ENCODE measurements around the gene CAND2. TPM values are rescaled to one million over a fixed set of nuclear protein-coding genes. Genes with fewer than 3 reads are reported as not detected.

The CAND2 gene
- total RNA-seq (12.1 and 16.7 TPM in 2 replicates), polyA plus RNA-seq (1.6 and 2.5 TPM in 2 replicates), polyA minus RNA-seq (ENCODE audit: low replicate concordance) (10.4 and 19.5 TPM in 2 replicates)
- 2.5 and 3.6 TPM in 2 replicates for polyA plus RNA-seq (2012)

DNA sequence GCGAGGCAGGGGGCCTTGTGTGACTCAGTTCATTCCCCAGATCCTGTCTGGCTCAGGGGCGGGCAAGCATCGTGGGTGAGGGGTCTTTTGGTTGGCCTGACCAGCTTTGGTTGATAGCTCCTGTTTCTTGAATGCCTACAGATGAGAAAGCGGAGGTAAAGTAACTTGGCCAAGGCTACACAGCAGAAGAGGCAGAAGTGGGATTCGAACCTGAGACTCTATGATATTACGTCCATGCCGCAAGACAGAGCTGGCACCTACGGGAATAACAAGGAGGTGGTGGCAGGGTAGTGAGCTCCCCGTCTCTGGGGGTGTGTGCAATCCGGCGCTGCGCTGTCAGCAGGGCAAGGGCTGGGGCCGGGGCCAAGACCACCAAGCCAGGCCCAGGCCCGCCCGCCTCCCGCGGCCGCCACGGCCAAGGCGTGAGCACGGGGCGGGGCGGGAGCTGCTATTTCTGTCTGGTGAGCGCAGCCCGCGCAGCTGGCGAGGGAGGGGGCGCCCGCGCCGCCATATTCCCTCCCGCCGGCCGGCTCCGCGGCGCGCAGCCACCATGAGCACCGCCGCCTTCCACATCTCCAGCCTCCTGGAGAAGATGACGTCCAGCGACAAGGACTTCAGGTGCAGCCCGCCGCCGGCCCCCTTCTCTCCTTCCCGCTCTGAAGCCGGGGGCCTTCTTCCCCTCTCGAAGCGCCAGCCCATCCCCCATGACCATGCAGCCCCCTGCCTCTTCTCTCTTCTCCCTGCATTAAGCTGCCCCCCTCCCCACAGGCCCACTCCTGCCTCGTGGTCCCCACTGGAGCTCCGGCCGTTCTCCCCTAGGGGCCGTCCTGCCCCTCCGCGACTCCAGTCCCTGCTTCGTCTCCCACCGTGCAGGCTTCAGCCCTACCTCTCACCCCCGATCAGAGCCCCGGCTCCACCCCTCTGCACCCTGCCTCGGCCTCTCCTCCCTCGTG is at the start of gene CAND2:
TSS of gene CAND2 (plus strand) at position 510 of the 953 bp plus-strand sequence. CDS start at position 551, 41 bp downstream.
- H3K4me2 ChIP-seq (ENCODE audit: extremely low read depth, insufficient read depth, low read length) = peak within 1 kb of the TSS; percentile 39
- peak within 1 kb of the TSS; percentile 79 for H2AFZ ChIP-seq (ENCODE audit: low read length)
- H3K27ac ChIP-seq (ENCODE audit: insufficient read depth, low read length) = no peak within 1 kb of the TSS
- DNase-seq (ENCODE audit: low read depth in 2 of 2) = peak; percentile 51 to 52
- no peaks in the 10 kb centered on the region for H4K20me1 ChIP-seq (ENCODE audit: control insufficient read depth, extremely low read depth, insufficient read depth, low read length)
- no peaks in the 10 kb centered on the region for H3K27me3 ChIP-seq (ENCODE audit: control insufficient read depth, insufficient read depth, low read length)
- H3K9ac ChIP-seq (ENCODE audit: insufficient read depth, low read length) = peak within 1 kb of the TSS; percentile 44
- no peaks in the 10 kb centered on the region for H3K4me1 ChIP-seq (ENCODE audit: control insufficient read depth, extremely low read depth, insufficient read depth, low read length)
- H3K9me3 ChIP-seq (ENCODE audit: control insufficient read depth, insufficient read depth, low read depth, low read length) = no peaks in the 10 kb centered on the region
- no peaks in the 10 kb centered on the region for H3K36me3 ChIP-seq (ENCODE audit: control insufficient read depth, insufficient read depth, low read length)
- no peak for TF ChIP-seq EZH2 (IDR thresholded peaks at IDR 0.05; ENCODE audit: low read length, missing control alignments)
- TF ChIP-seq, protein P1, sequence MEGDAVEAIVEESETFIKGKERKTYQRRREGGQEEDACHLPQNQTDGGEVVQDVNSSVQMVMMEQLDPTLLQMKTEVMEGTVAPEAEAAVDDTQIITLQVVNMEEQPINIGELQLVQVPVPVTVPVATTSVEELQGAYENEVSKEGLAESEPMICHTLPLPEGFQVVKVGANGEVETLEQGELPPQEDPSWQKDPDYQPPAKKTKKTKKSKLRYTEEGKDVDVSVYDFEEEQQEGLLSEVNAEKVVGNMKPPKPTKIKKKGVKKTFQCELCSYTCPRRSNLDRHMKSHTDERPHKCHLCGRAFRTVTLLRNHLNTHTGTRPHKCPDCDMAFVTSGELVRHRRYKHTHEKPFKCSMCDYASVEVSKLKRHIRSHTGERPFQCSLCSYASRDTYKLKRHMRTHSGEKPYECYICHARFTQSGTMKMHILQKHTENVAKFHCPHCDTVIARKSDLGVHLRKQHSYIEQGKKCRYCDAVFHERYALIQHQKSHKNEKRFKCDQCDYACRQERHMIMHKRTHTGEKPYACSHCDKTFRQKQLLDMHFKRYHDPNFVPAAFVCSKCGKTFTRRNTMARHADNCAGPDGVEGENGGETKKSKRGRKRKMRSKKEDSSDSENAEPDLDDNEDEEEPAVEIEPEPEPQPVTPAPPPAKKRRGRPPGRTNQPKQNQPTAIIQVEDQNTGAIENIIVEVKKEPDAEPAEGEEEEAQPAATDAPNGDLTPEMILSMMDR (conservative IDR thresholded peaks at IDR 0.05 in 1 of 2, IDR thresholded peaks at IDR 0.05 in 1 of 2; ENCODE audit: low read depth in 1 of 2, low read length in 2 of 2) = no peak
- H3K79me2 ChIP-seq (ENCODE audit: control insufficient read depth, insufficient read depth, low read length) = no peaks in the 10 kb centered on the region
- peak within 1 kb of the TSS; percentile 26 to 78 (median 51) for H3K4me3 ChIP-seq (replicated peaks in 1 of 4; ENCODE audit: control extremely low read depth in 1 of 4, insufficient read depth in 1 of 4, low read depth in 3 of 4, low read length in 4 of 4)

DNA sequence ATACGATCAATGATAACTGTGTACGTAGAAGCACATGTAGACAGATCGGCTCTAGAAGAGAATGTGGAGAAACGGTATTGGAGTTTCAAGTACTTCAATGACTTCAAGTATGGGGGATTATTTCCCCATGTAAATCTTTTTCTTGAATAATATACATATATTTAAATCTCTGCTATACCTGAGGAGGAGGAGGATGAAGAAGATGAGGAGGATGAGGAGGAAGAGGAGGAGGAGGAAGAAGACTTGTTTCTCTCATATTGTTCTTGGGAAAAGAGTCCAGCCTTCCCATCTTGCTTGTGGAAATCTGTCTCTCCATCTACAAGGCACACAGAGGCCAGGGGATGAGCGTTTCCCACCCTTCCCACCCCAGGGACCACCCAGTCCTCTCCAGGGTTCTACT is 48.0 kb upstream of the CAND2 start:
- Histone ChIP-seq H3K9ac (ENCODE audit: insufficient read depth, low read length) (no peak overlapping the region), H3K4me3 (replicated peaks in 1 of 4; ENCODE audit: control extremely low read depth in 1 of 4, insufficient read depth in 1 of 4, low read depth in 3 of 4, low read length in 4 of 4) (no peak overlapping the region), H3K27ac (ENCODE audit: insufficient read depth, low read length) (no peak overlapping the region), H3K36me3 (ENCODE audit: control insufficient read depth, insufficient read depth, low read length) (no peaks in the 10 kb centered on the region), H3K79me2 (ENCODE audit: control insufficient read depth, insufficient read depth, low read length) (no peaks in the 10 kb centered on the region), H3K9me3 (ENCODE audit: control insufficient read depth, insufficient read depth, low read depth, low read length) (no peaks in the 10 kb centered on the region), H3K4me2 (ENCODE audit: extremely low read depth, insufficient read depth, low read length) (no peak overlapping the region), H2AFZ (ENCODE audit: low read length) (no peak overlapping the region), H4K20me1 (ENCODE audit: control insufficient read depth, extremely low read depth, insufficient read depth, low read length) (no peaks in the 10 kb centered on the region), H3K27me3 (ENCODE audit: control insufficient read depth, insufficient read depth, low read length) (peaks cover 6% of the 10 kb centered on the region), H3K4me1 (ENCODE audit: control insufficient read depth, extremely low read depth, insufficient read depth, low read length) (peaks cover 12% of the 10 kb centered on the region)
- no peak for TF ChIP-seq EZH2 (IDR thresholded peaks at IDR 0.05; ENCODE audit: low read length, missing control alignments)
- TF ChIP-seq, protein P1 (conservative IDR thresholded peaks at IDR 0.05 in 1 of 2, IDR thresholded peaks at IDR 0.05 in 1 of 2; ENCODE audit: low read depth in 1 of 2, low read length in 2 of 2) = no peak
- DNase-seq (ENCODE audit: low read depth in 2 of 2) = no peak

DNA sequence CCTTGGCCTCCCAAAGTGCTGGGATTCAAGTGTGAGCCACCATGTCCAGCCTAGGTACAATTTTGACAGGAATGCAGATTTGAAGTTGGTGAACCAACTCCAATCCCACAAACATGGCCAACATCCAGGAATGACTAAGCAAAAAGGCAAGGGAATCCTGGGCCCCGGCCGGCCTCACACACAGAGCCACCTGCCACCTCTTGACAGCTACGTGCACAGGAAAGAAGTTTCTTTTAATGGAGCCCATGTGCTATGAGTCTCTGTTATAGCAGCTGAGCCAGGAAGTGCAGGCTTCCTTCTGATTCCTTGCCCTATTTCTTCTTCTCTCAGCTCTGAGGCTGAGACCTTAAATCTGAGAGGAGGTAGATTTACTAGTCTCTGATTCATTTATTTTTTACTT is 46.3 kb upstream of the CAND2 start:
- Histone ChIP-seq H3K36me3 (ENCODE audit: control insufficient read depth, insufficient read depth, low read length) (no peaks in the 10 kb centered on the region), H3K9ac (ENCODE audit: insufficient read depth, low read length) (no peak overlapping the region), H3K4me1 (ENCODE audit: control insufficient read depth, extremely low read depth, insufficient read depth, low read length) (peaks cover 12% of the 10 kb centered on the region), H3K27me3 (ENCODE audit: control insufficient read depth, insufficient read depth, low read length) (peaks cover 6% of the 10 kb centered on the region), H3K27ac (ENCODE audit: insufficient read depth, low read length) (peak overlapping the region; percentile 72), H3K79me2 (ENCODE audit: control insufficient read depth, insufficient read depth, low read length) (no peaks in the 10 kb centered on the region), H2AFZ (ENCODE audit: low read length) (no peak overlapping the region), H3K4me3 (replicated peaks in 1 of 4; ENCODE audit: control extremely low read depth in 1 of 4, insufficient read depth in 1 of 4, low read depth in 3 of 4, low read length in 4 of 4) (no peak overlapping the region), H3K9me3 (ENCODE audit: control insufficient read depth, insufficient read depth, low read depth, low read length) (no peaks in the 10 kb centered on the region), H3K4me2 (ENCODE audit: extremely low read depth, insufficient read depth, low read length) (no peak overlapping the region), H4K20me1 (ENCODE audit: control insufficient read depth, extremely low read depth, insufficient read depth, low read length) (no peaks in the 10 kb centered on the region)
- DNase-seq (ENCODE audit: low read depth in 2 of 2) = peak; percentile 88
- no peak for TF ChIP-seq EZH2 (IDR thresholded peaks at IDR 0.05; ENCODE audit: low read length, missing control alignments)
- TF ChIP-seq, protein P1 (conservative IDR thresholded peaks at IDR 0.05 in 1 of 2, IDR thresholded peaks at IDR 0.05 in 1 of 2; ENCODE audit: low read depth in 1 of 2, low read length in 2 of 2) = no peak

All from fibroblast of lung (primary cell).